Dermis microvascular lymphatic vessel endothelial cell (primary cell): Measurements from ENCODE around the gene CST1. TPM values are rescaled to one million over a fixed set of nuclear protein-coding genes. Genes with fewer than 3 reads are reported as not detected.
"Not testable (repeated sequence)": the region's sequence is repeated elsewhere in the genome, so short reads cannot be mapped to it uniquely, and the experiment has no call there.

Experiments
- DNase-seq, 2 donors: peaks; one replicate each; pipeline versions ENCODE4 v3.0.0 to v3.0.0-alpha.2; 2010; ENCODE audit warnings: low read depth in 2 of 2
- total RNA-seq: library from RNA; depleted of rRNA; stranded (reverse); fragments of >200 nt; gene quantifications from 2 replicates; pipeline ENCODE4 v1.2.1, GENCODE V29; 2014

The CST1 gene
- total RNA-seq, 1 donor from 2014 or later, result not detected

- DNase-seq, result peak in 1 of 2 donors; percentile 54
These were observed 4.4 kb upstream of the CST1 start for GRCh38 chr20:23755131-23755611.

DNA sequence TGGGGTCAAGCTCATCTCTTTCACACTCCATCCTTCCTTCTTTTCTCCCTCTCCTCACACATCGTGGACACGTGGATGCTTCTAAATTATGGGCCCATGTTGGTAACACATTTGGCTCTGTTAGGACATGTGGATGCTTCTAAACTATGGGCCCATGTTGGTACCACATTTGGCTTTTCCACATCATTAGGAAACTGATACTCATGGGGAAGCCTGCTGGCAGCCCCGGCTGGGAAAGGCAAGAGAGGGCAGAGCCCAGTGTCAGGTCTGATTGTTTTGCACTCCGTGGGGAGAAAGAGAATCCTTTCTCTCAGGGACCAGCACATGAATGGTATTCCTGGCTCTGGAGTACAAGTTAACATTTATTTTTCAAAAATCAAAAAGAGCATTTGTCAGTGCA is 4.0 kb upstream of the CST1 start:
- DNase-seq, result no peak

- no peak for DNase-seq
These were observed 2.9 kb upstream of the CST1 start for GRCh38 chr20:23753589-23753988.

GRCh38 chr20:23753194-23753548 is 2.4 kb upstream of the CST1 start:
- DNase-seq, result no peak

DNA sequence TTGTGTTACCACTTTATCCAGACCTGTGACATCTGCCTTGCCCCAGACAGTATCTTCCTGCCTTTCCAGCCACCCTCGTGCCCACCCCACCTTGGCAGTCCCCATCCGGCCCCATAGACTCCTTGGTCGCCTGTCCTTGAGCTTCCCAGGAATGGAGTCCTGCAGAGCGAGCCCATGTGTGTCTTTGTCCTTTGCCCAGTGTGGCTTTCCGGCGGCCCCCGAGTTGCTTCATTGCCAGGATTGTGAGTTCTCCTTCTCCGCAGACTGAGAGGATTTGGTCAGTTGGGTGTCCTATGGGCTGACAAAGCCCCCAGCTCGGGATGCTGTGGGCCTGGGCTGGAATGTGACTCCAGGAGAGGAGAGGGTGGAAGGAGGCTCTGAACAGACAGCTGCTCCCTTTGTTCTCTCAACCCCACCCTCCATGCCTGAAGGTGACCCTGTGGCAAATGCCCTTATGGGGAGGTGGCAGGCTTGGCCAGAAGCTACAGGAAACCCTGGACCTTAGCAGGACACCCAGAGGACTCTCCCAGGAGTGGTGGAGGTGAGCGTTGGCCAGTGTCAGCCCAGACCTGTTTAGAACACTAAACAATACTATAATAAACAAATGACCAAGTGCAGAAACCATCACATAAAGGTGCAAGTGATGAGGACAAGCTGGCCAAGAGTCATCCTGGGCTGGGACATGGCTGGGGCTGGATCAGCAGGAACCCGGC is 1.9 kb upstream of the CST1 start:
- DNase-seq, result no peak

- DNase-seq, result no peak
These were observed 1.3 kb upstream of the CST1 start for GRCh38 chr20:23752019-23752418.

- no peak for DNase-seq
These were observed 989 bp downstream of the CST1 start for GRCh38 chr20:23749746-23750145.

DNA sequence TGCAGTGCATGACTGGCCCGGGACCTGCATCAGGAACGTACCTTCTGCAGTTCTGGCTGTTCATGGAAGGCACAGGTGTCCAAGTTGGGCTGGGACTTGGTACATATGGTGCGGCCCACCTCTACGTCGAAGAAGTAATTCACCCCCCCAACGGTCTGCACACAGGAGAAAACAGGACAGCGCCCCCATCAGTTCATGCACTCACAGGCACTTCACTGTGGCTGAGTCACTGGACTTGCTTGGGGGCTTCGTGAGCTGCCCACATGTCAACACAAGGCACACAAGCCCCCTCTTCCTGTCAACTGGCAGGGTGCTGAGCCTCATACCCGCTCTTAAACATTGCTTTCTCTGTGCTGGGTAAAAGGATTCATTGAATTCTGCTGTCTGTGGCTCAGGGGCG is 1.8 kb downstream of the CST1 start:
- not testable (repeated sequence) for DNase-seq

DNA sequence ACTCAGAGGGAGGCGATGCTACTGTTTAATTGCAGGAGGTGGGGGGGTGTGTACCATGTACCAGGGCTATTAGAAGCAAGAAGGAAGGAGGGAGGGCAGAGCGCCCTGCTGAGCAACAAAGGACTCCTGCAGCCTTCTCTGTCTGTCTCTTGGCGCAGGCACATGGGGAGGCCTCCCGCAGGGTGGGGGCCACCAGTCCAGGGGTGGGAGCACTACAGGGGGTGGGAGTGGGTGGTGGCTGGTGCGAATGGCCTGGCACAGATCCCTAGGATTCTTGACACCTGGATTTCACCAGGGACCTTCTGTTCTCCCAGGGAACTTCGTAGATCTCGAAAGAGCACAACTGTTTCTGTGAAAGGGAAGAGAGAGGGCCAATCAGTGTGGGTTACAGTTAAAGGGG is 3.2 kb downstream of the CST1 start:
- DNase-seq, result not testable (repeated sequence)

DNA sequence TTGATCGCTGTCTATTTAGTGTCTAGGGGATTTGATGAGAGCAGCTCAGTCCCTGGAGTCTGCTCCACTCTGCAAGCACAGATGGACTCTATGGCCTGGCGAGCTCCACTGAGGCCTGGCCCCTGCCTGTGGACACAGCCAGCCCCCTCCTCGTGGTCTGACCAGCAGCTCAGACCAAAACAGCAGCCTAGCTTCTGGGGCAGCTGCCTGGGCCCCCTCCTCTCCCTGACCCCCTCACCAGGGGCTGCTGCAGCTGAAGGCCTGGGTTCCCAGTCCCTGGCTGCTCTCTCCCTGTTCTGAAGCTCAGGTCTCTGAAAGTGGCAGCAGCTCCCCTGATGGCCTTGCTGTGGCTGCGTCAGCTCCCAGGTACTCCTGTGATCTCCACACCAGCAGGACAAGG is 3.6 kb downstream of the CST1 start:
- not testable (repeated sequence) for DNase-seq

DNA sequence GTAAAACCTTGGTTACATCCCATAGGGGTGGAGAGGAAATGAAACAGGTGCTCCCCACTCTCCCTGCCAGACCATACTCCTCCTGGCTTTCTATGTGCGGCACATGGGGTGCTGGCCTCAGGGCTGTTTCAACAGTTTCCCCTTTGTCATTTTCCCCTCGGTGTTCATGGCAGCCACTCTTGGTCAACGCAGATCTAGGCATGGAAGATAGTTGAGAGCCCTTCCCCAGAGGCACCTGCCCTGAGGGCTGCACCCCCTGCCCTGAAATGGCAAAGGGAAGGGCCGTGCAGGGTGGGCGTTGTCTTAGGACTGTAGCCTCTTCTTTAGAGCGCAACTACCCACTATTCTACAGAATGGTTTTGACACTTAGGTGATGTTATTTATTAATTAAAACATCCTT is 4.4 kb downstream of the CST1 start:
- no peak for DNase-seq

GRCh38 chr20:23745247-23745646 is 5.5 kb downstream of the CST1 start:
- no peak for DNase-seq

- no peak for DNase-seq
These were observed 5.9 kb downstream of the CST1 start for GRCh38 chr20:23744817-23745216.

- DNase-seq, result not testable (repeated sequence)
These were observed 15.3 kb downstream of the CST1 start for GRCh38 chr20:23735391-23735790.

DNA sequence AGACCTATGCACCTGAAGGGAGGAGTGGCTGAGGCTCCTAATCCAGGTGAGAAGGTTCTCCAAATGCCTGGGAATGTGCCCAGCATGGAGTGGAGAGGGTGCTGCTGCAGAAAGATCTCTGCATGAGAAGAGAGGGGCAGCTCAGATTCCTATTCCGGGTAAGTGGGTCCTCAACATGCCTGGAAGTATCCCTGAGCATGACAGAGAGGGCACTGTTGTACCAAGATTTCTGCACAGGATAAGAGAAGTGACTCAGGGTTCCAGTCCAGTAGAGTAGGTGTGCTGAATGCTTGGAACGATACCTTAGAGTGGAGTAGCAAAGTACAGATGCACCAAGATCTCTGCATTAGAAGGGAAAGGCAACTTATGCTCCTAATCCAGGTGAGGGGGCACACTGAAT is 15.8 kb downstream of the CST1 start:
- DNase-seq, result not testable (repeated sequence)

DNA sequence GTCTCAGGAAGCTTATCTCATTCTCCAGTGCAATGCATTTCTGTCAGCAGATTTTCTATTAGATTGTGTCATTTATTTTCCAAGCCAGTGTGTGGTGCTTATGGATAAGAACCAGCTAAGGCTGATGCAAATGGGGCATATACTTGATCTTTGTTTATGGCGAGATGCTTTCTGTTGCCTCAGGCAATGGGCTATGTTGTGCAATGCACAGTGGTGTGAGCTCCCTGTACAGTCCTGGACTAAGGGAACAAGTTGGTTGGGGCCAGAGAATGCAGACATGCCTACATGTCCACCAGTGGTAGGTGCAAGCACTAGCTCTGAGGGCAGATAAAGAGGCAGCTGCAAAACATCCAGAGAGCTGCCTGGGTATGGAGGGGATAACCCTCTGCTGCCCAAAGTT is 16.3 kb downstream of the CST1 start:
- not testable (repeated sequence) for DNase-seq

- no peak for DNase-seq
These were observed 23.7 kb downstream of the CST1 start for GRCh38 chr20:23727016-23727415.

- no peak for DNase-seq
These were observed 25.6 kb downstream of the CST1 start for GRCh38 chr20:23725102-23725501.

GRCh38 chr20:23723659-23724307 is 27.0 kb downstream of the CST1 start:
- DNase-seq, result peak in 1 of 2 donors; percentile 37

DNA sequence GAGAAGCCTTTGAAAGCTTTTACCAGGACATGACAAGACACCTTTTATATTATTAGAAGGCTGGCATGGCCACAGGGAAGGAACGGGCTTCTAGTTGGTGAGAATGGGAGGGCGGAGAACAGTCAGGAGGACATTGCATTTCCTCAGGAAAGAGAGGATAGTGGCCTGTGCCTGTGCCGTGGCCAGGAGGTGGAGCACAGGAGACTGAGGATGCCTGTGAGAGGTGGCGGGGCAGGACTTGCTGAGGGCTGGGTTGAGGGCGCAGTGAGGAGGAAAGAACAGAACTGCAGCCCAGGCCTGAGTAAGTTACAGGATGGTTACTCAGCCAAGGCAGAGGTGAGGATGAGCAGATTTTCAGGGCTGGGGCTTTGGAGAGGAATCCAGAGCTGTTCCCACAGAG is 27.9 kb downstream of the CST1 start:
- DNase-seq, result not testable (repeated sequence)

DNA sequence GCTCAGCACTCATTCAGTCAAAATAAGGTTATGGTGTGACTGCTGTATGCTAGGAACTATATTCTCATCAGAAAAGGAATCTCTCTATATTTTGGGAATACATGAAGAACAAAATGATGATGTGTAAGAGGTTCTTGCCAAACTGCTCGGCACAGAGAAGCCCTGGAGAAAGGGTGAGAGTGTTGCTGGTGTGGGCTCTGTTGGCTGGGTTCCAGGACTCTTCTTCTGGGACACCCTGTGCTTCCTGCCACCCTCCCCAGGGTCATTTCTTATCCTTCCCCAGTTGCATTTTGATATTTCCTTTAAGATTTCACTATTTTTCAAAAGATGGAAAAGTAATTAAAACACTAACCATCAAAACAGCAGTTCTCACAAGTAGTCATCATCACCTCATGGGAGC is 28.8 kb downstream of the CST1 start:
- no peak for DNase-seq

DNA sequence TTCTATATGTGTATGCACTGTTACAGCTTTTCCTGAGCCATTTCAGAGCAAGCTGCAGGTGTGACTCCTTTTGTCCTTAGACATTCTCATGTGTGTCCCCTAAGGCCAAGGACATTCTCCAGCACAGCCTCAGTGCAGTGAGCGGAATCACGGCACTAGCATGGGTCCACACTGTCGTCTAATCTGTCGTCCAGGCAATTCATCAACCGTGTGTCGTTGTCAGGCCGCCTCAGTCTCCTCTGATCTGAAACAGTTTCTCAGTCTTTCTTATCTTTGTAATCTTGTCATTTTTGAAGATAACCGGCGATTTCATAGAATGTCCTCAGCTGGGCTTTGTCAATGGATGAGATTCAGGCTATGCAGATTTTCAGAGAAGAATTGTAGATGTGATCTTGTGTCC is 31.4 kb downstream of the CST1 start:
- DNase-seq, result not testable (repeated sequence)

GRCh38 chr20:23711778-23712177 is 39.0 kb downstream of the CST1 start:
- DNase-seq, result not testable (repeated sequence)
